Measurements from ENCODE around the gene MEF2D.
A peak's percentile ranks its signal among the peaks of the same experiment; 100 is the strongest.

Gene MEF2D

DNA sequence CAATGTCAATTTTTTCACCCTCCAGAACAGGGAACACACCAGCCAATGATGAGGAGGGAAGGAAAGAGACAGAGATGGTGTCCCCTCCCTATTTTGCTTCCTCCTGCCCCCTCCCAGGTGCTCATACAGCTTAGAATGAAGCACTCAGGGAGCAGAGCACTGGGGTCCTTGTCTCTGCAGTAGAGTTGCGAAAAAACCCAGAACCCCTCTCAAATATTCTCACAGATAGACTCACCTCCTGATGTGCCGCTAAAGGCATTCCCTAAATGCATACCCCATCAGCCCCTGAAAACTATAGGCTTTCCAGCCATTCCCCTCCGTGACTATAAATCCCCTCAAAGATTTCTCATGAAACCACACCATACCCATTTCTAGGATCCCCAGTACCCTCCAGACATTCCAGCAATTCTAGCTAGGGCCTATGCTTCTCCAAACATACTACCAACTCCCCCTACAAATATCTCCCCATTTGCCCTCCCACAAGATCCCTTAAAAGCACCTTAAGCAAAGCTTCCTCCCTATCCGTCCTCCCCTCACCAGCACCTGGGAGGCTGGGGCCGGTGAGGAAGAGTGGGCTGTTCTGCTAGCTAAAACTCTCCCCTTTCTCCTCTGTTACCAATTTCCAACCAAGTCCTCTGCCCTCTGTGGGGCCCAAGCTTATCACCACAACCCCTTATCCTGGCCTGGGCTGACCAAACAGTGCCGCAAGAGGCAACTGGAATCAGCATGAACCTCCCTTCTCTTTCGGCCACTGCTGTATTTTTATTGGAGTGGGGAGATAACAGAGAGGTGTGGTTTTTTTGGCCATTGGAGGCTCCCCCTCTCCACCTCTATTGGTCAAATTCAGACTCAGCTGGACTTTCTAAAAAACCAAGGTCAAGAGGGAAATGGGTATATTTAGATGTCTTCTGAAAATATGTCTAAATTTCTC, 76.9 kb downstream of the MEF2D start:
- DNase-seq, result no peak

DNA sequence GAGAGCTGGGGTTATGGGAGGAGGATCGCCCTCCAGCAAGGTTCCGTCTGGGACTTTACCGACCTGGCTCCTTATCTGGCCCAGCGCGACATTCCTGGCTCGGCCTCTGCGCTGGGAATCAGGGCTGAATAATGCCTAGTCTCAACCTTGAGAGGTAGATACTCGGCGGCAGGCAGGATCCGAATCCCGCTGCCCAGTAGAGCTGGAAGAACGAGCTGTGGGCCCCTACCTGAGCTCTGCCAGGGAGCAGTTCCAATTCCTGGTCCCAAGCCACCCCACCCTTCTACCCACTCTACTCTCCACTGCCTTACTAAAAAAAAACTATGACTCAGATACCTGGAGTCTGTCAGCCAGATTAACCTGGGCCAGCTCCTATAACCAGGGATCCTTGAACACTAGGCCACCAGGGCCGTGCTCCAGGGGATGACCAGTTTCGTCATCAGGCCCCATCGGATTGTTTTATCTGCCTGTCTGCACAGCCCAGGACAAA, 77.9 kb downstream of the MEF2D start:
- DNase-seq, result no peak

GRCh38 chr1:156421939-156422601, 78.5 kb downstream of the MEF2D start:
- DNase-seq, result no peak

- peak; percentile 80 for DNase-seq
Measured at GRCh38 chr1:156421062-156421938, 79.3 kb downstream of the MEF2D start.

- peak; percentile 49 to 67 for DNase-seq
Measured at GRCh38 chr1:156420205-156421061, 80.1 kb downstream of the MEF2D start.

GRCh38 chr1:156419854-156420204, 80.7 kb downstream of the MEF2D start:
- DNase-seq, result peak in 1 of 2 donors; percentile 33

DNA sequence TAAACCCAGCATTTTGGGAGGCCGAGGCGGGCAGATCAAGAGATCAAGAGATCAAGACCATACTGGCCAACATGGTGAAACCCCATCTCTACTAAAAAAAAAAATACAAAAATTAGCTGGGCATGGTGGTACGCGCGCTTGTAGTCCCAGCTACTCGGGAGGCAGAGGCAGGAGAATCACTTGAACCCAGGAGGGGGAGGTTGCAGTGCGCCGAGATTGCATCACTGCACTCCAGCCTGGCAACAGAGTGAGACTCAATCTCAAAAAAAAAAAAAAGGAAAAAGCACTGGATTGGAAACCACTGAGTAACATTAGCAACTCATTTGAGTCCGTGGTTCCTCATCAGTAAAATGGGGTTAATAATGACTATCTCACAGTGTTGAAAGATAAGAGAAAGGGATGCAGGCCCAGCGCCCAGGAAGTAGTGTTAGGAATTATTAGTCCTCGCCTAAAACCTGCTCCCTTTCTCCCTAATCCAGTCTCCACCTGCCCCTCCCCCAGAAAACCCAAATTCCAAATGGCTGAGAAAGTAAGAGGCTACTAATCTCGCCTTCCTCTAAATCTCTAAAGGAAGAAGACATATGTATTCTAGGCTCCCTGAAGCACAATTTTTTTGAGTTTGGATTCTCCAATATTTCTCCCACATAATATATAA, 82.0 kb downstream of the MEF2D start:
- DNase-seq, result no peak

DNA sequence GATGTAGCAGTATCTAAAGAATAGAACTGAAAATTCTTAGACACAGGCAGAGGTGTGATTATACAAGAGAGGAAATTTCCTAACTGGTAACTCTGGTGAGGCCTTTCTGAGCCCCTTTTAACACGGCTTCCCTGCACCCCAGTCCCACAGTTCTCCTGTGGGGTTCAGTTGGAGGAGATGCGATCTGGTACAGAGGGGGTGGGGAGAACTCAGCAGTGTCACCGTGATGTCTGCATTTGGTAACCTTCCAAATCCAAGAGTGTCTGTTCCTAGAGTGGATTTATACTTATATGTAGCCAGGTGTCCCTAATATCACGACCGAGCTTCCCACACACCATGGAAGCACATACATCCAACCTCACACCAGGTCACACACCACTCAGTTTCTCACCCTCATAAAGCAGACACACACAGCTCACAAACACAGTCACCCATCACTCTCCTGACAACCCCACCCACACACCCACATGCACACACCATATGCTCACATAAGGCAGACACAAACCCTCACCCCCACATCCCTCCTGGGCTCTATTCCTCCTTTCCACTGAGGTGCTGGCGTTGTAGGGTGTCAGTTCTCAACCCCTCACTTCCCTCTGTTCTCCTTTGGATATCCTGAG, 83.1 kb downstream of the MEF2D start:
- DNase-seq, result no peak

DNA sequence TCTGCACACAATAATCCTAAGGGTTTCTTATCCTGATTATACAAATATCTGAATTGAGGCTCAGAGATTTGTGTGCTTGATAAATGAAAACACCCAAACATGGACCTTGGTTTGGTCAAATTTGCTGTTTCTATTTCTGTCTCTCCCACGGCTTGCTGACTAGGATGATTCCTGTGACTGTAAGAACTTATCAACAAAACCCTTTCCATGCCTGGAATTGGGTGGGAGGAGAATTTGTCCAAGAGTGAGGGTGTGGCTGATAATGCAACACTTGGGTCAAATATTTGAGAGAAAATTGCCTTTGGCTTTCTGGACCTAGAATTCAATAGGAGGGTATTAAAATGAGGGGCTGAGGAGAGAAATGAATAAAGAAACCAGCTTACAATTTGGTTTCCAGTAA, 83.6 kb downstream of the MEF2D start:
- no peak for DNase-seq

GRCh38 chr1:156414461-156415064, 86.0 kb downstream of the MEF2D start:
- no peak for DNase-seq

Measured in CD4-positive, alpha-beta T cell treated with Interleukin-1 beta for 1 hour (primary cell).